A549 (cell line): Measurements from ENCODE around the gene ACAN. TPM values are rescaled to one million over a fixed set of nuclear protein-coding genes. Genes with fewer than 3 reads are reported as not detected.

Source experiments
- ATAC-seq, 2 experiments: fragments of 200-7000 bp in 1 of 2; fragments of >200 bp in 1 of 2; cut with Nextera tagmentation in 1 of 2; cut with Tn5 transposase in 1 of 2; 3 replicates each; pipeline versions ENCODE4 v1.8.0 to v1.9.1; 2018 to 2020; ENCODE audit warnings: mild to moderate bottlenecking in 1 of 2, moderate library complexity in 1 of 2
- CTCF ChIA-PET: fragments of 300-600 bp; sonication (Branson Sonifier 250); formaldehyde crosslinking; extraction: SDS; loops from one replicate; lab custom pipeline; 2021; ENCODE audit warnings: antibody characterized with exemption, inconsistent platforms; lab: Yijun Ruan, JAX
- POLR2A ChIA-PET: fragments of 350-600 bp; formaldehyde crosslinking; extraction: SDS; loops from one replicate; lab custom pipeline; 2021; ENCODE audit warnings: antibody characterized with exemption, inconsistent platforms; lab: Yijun Ruan, JAX
- DNase-seq, 2 experiments: peaks; one replicate each; pipeline versions ENCODE4 v3.0.0 to v3.0.0-alpha.2; 2011 to 2016; ENCODE audit warnings: low read depth in 1 of 2, low spot score in 1 of 2
- FAIRE-seq: peaks from 2 replicates; lab custom pipeline; 2011; peaks lifted over from hg19 to GRCh38; lab: Jason Lieb, UNC
- H3K27ac ChIP-seq, 2 experiments: fragments of >200 bp; sonication (Bioruptor Twin); formaldehyde crosslinking; 3 replicates each; pipeline ENCODE4 v1.5.1; 2016 to 2017
- H3K4me1 ChIP-seq: fragments of >200 bp; sonication (Bioruptor Twin); formaldehyde crosslinking; 3 replicates; pipeline ENCODE4 v1.6.1; 2016
- H3K4me2 ChIP-seq: fragments of >200 bp; sonication (Bioruptor Twin); formaldehyde crosslinking; 3 replicates; pipeline ENCODE4 v1.6.1; 2016
- H3K4me3 ChIP-seq: fragments of >200 bp; sonication (Bioruptor Twin); formaldehyde crosslinking; 3 replicates; pipeline ENCODE4 v1.5.1; 2016
- H3K9me3 ChIP-seq: fragments of >200 bp; sonication (Bioruptor Twin); formaldehyde crosslinking; 3 replicates; pipeline ENCODE4 v1.6.1; 2016
- CBX2 ChIP-seq: fragments of 200-600 bp; sonication (generic); IDR thresholded peaks from 2 replicates; pipeline ENCODE4 v1.6.1; 2016; ENCODE audit warnings: low read depth, mild to moderate bottlenecking, borderline replicate concordance
- CBX8 ChIP-seq: fragments of 200-600 bp; sonication (generic); IDR thresholded peaks from 2 replicates; pipeline ENCODE4 v1.6.1; 2016
- CEBPB ChIP-seq, 2 experiments: fragments of >200 bp in 1 of 2; sonication (Bioruptor Twin) in 1 of 2; formaldehyde crosslinking in 1 of 2; IDR thresholded peaks; 2 replicates each; pipeline ENCODE4 v1.6.1; 2012 to 2016
- EHF ChIP-seq: fragments of 250-450 bp; sonication (Bioruptor Pico); IDR thresholded peaks from 2 replicates; pipeline ENCODE4 v1.5.0; 2020; ENCODE audit warnings: mild to moderate bottlenecking
- EHMT2 ChIP-seq: fragments of 200-600 bp; sonication (generic); IDR thresholded peaks from 2 replicates; pipeline ENCODE4 v1.6.1; 2016; ENCODE audit warnings: antibody characterized with exemption, low read depth, mild to moderate bottlenecking, moderate library complexity
- FOSL2 ChIP-seq, 2 experiments: fragments of 450-650 bp in 1 of 2; fragments of >200 bp in 1 of 2; sonication (Bioruptor Twin) in 1 of 2; formaldehyde crosslinking; IDR thresholded peaks; 2 replicates each; pipeline versions ENCODE4 v1.5.0 to v1.6.1; 2016 to 2020; ENCODE audit warnings: mild to moderate bottlenecking in 1 of 2, moderate library complexity in 1 of 2
- GATA3 ChIP-seq: IDR thresholded peaks from 2 replicates; pipeline ENCODE4 v1.6.1; 2012; ENCODE audit warnings: borderline replicate concordance
- HOXB13 ChIP-seq: fragments of 250-450 bp; sonication (Bioruptor Pico); IDR thresholded peaks from 2 replicates; pipeline ENCODE4 v1.5.0; 2020; ENCODE audit warnings: low read depth, mild to moderate bottlenecking, moderate library complexity
- JUN ChIP-seq, 2 experiments: fragments of >200 bp; sonication (Bioruptor Twin); formaldehyde crosslinking; IDR thresholded peaks; 2 replicates in 1 of 2; 3 replicates in 1 of 2; pipeline ENCODE4 v1.6.1; 2016 to 2017
- JUNB ChIP-seq: fragments of >200 bp; sonication (Bioruptor Twin); formaldehyde crosslinking; IDR thresholded peaks from 2 replicates; pipeline ENCODE4 v1.6.1; 2016
- KDM1A ChIP-seq: fragments of 200-600 bp; sonication (generic); IDR thresholded peaks from 2 replicates; pipeline ENCODE4 v1.6.1; 2016; ENCODE audit warnings: low read depth, mild to moderate bottlenecking
- KDM5A ChIP-seq: fragments of 200-600 bp; sonication (generic); IDR thresholded peaks from 2 replicates; pipeline ENCODE4 v1.6.1; 2016; ENCODE audit warnings: antibody characterized with exemption, mild to moderate bottlenecking
- NPAS2 ChIP-seq: fragments of 250-450 bp; sonication (Bioruptor Pico); IDR thresholded peaks from 2 replicates; pipeline ENCODE4 v1.8.0; 2022; ENCODE audit warnings: mild to moderate bottlenecking, moderate library complexity, borderline replicate concordance
- RARB ChIP-seq: fragments of 250-450 bp; sonication (Bioruptor Pico); IDR thresholded peaks from 2 replicates; pipeline ENCODE4 v1.8.0; 2021; ENCODE audit warnings: mild to moderate bottlenecking, moderate library complexity
- RNF2 ChIP-seq: fragments of 200-600 bp; sonication (generic); IDR thresholded peaks from 2 replicates; pipeline ENCODE4 v1.6.1; 2016; ENCODE audit warnings: low read depth, mild to moderate bottlenecking, antibody characterized with exemption, moderate library complexity, borderline replicate concordance
- SMC3 ChIP-seq: fragments of >200 bp; sonication (Bioruptor Twin); formaldehyde crosslinking; IDR thresholded peaks from 3 replicates; pipeline ENCODE4 v1.6.1; 2018; ENCODE audit warnings: inconsistent platforms
- TP53 ChIP-seq: fragments of 250-450 bp; sonication (Bioruptor Pico); IDR thresholded peaks from 2 replicates; pipeline ENCODE4 v1.5.0; 2021; ENCODE audit warnings: mild to moderate bottlenecking, moderate library complexity
- ZC3H11A ChIP-seq: fragments of 450-650 bp; IDR thresholded peaks from 2 replicates; pipeline ENCODE4 v1.6.1; 2014; ENCODE audit warnings: antibody characterized with exemption, mild to moderate bottlenecking
- WGBS: methylation state at CpG from one replicate; pipeline ENCODE4 v1.1.6; 2017; ENCODE audit errors: missing lambda C conversion rate; 5-methylcytosine and 5-hydroxymethylcytosine counted together
- polyA plus RNA-seq, 4 experiments: library from polyadenylated mRNA; depleted of rRNA in 3 of 4; stranded (reverse); fragments of >200 nt; fragmentation: RNase III in 1 of 4; extraction: RNeasy Plus Mini Kit Qiagen cat#74134 plus additional on column Dnase treatment in 1 of 4; gene quantifications; 2 replicates in 3 of 4; 3 replicates in 1 of 4; pipeline ENCODE4 v1.2.3, GENCODE V29; 2011 to 2017
- TF ChIP-seq, protein P1 (sequence below): fragments of 250-450 bp; sonication (Bioruptor Pico); IDR thresholded peaks from 2 replicates; pipeline ENCODE4 v1.5.0; 2020; ENCODE audit warnings: low read depth, mild to moderate bottlenecking, moderate library complexity
- TF ChIP-seq, protein P2 (sequence below): fragments of >200 bp; sonication (Bioruptor Twin); formaldehyde crosslinking; IDR thresholded peaks from 2 replicates; pipeline ENCODE4 v1.6.1; 2016
- TF ChIP-seq, protein P3 (sequence below): fragments of 150-350 bp; IDR thresholded peaks from 2 replicates; pipeline ENCODE4 v1.6.1; 2014; ENCODE audit warnings: low read depth, mild to moderate bottlenecking, low read length
- TF ChIP-seq, protein P4 (sequence below): fragments of 250-450 bp; sonication (Bioruptor Pico); IDR thresholded peaks from 2 replicates; pipeline ENCODE4 v1.5.0; 2021; ENCODE audit warnings: mild to moderate bottlenecking, moderate library complexity, borderline replicate concordance
- TF ChIP-seq, protein P5 (sequence below): fragments of 450-650 bp; IDR thresholded peaks from 2 replicates; pipeline ENCODE4 v1.6.1; 2014; ENCODE audit warnings: antibody characterized with exemption
- TF ChIP-seq, protein P6 (sequence below): fragments of >200 bp; sonication (Bioruptor Twin); formaldehyde crosslinking; IDR thresholded peaks from 3 replicates; pipeline ENCODE4 v1.5.1; 2016
- TF ChIP-seq, protein P7 (sequence below): IDR thresholded peaks from 2 replicates; pipeline ENCODE4 v1.6.1; 2012

ACAN gene
- polyA plus RNA-seq, 2 of the 4 experiments (the other 2 are of a cell fraction): 0.01 TPM; not detected in 1

DNA sequence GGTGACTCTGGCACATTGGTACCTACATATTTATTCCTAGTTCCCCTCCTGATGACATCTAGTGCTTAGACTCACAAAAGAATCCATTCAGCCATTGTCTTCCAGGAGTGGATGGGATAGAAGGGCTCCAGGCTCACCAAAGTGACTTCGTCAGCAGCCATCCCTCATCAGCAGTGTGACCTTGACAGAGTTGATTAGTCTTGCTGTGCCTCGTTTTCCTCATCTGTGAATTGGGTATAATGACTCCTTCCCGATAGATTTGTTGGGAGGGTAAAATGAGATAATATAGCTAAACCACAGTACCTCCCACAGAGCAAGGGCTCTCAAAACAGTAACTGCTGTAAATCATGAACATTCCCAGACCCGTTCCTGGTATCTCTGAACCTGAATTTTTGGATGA lies 10.7 kb downstream of the ACAN start:
- no peak for DNase-seq
- WGBS: 23% methylated on average over 4 of the region's 4 CpGs
- no peak for ATAC-seq
- Histone ChIP-seq H3K4me3 (no peak overlapping the region), H3K27ac (no peak overlapping the region), H3K4me2 (no peak overlapping the region), H3K9me3 (no peaks in the 10 kb centered on the region), H3K4me1 (peaks cover 4% of the 10 kb centered on the region; the same call in 1 of the 3 replicates)
- POLR2A ChIA-PET: no interaction called here
- CTCF ChIA-PET: interaction anchor here (0.9 to 2.6 kb wide), 7 partner anchors 15 to 157 kb away, joined by 3 to 7 read pairs (median 4); no protein-coding TSS in a partner anchor
- peak; percentile 7 for FAIRE-seq
- no peak for TF ChIP-seq EHMT2
- TF ChIP-seq, protein P1, sequence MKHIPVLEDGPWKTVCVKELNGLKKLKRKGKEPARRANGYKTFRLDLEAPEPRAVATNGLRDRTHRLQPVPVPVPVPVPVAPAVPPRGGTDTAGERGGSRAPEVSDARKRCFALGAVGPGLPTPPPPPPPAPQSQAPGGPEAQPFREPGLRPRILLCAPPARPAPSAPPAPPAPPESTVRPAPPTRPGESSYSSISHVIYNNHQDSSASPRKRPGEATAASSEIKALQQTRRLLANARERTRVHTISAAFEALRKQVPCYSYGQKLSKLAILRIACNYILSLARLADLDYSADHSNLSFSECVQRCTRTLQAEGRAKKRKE (CRISPR knock-in tag): no peak
- no peak for TF ChIP-seq NPAS2 (CRISPR knock-in tag)
- TF ChIP-seq, protein P2, sequence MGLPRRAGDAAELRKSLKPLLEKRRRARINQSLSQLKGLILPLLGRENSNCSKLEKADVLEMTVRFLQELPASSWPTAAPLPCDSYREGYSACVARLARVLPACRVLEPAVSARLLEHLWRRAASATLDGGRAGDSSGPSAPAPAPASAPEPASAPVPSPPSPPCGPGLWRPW: no peak
- no peak for TF ChIP-seq CBX8
- TF ChIP-seq CBX2: no peak
- TF ChIP-seq, protein P3, sequence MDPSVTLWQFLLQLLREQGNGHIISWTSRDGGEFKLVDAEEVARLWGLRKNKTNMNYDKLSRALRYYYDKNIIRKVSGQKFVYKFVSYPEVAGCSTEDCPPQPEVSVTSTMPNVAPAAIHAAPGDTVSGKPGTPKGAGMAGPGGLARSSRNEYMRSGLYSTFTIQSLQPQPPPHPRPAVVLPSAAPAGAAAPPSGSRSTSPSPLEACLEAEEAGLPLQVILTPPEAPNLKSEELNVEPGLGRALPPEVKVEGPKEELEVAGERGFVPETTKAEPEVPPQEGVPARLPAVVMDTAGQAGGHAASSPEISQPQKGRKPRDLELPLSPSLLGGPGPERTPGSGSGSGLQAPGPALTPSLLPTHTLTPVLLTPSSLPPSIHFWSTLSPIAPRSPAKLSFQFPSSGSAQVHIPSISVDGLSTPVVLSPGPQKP: no peak
- TF ChIP-seq, protein P4, sequence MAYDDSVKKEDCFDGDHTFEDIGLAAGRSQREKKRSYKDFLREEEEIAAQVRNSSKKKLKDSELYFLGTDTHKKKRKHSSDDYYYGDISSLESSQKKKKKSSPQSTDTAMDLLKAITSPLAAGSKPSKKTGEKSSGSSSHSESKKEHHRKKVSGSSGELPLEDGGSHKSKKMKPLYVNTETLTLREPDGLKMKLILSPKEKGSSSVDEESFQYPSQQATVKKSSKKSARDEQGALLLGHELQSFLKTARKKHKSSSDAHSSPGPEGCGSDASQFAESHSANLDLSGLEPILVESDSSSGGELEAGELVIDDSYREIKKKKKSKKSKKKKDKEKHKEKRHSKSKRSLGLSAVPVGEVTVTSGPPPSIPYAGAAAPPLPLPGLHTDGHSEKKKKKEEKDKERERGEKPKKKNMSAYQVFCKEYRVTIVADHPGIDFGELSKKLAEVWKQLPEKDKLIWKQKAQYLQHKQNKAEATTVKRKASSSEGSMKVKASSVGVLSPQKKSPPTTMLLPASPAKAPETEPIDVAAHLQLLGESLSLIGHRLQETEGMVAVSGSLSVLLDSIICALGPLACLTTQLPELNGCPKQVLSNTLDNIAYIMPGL (CRISPR knock-in tag): no peak
- no peak for TF ChIP-seq TP53 (CRISPR knock-in tag)
- TF ChIP-seq, protein P5, sequence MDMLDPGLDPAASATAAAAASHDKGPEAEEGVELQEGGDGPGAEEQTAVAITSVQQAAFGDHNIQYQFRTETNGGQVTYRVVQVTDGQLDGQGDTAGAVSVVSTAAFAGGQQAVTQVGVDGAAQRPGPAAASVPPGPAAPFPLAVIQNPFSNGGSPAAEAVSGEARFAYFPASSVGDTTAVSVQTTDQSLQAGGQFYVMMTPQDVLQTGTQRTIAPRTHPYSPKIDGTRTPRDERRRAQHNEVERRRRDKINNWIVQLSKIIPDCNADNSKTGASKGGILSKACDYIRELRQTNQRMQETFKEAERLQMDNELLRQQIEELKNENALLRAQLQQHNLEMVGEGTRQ: no peak
- TF ChIP-seq, protein P6, sequence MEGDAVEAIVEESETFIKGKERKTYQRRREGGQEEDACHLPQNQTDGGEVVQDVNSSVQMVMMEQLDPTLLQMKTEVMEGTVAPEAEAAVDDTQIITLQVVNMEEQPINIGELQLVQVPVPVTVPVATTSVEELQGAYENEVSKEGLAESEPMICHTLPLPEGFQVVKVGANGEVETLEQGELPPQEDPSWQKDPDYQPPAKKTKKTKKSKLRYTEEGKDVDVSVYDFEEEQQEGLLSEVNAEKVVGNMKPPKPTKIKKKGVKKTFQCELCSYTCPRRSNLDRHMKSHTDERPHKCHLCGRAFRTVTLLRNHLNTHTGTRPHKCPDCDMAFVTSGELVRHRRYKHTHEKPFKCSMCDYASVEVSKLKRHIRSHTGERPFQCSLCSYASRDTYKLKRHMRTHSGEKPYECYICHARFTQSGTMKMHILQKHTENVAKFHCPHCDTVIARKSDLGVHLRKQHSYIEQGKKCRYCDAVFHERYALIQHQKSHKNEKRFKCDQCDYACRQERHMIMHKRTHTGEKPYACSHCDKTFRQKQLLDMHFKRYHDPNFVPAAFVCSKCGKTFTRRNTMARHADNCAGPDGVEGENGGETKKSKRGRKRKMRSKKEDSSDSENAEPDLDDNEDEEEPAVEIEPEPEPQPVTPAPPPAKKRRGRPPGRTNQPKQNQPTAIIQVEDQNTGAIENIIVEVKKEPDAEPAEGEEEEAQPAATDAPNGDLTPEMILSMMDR: no peak
- no peak for TF ChIP-seq ZC3H11A
- no peak for TF ChIP-seq JUNB
- TF ChIP-seq KDM1A: no peak
- no peak for TF ChIP-seq FOSL2 (IDR thresholded peaks at IDR 0.05)
- TF ChIP-seq FOSL2 (CRISPR knock-in tag; IDR thresholded peaks at IDR 0.05): no peak

DNA sequence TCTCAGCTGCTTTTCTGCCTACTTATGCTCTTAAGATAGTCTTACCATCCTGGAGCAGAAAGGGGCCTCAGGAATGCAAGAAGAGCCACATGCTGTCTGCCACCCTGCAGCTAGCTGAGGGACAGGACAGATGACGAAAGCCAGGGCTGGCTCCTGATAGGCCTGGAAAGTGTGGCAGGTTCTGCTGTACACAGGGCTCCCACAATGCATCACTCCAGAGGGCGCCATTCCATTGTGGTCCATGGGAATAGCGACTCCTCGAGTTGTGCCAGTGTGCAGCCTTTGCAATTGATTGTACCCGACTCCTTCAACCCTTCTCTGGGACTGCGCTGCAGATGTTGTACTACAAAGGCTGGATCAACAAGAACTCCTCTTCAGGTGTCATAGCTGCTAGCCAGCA lies 11.2 kb downstream of the ACAN start:
- WGBS: 46% methylated on average over 6 of the region's 6 CpGs
- ATAC-seq (peak in 1 of 2 experiments; percentile 61; a peak in 3 of 6 replicates), FAIRE-seq (no peak), DNase-seq (no peak)
- ChIA-PET CTCF (interaction anchor here (0.9 to 2.3 kb wide), 6 partner anchors 15 to 157 kb away, joined by 3 to 5 read pairs (median 4); no protein-coding TSS in a partner anchor), POLR2A (no interaction called here)
- Histone ChIP-seq H3K9me3 (no peaks in the 10 kb centered on the region), H3K4me1 (peaks cover 4% of the 10 kb centered on the region; the same call in 1 of the 3 replicates), H3K4me3 (no peak overlapping the region), H3K27ac (no peak overlapping the region), H3K4me2 (no peak overlapping the region)
- TF ChIP-seq SMC3: no peak
- TF ChIP-seq CEBPB (IDR thresholded peaks at IDR 0.05): no peak
- no peak for TF ChIP-seq KDM5A
- TF ChIP-seq CBX2: no peak
- no peak for TF ChIP-seq RNF2
- TF ChIP-seq HOXB13 (CRISPR knock-in tag): no peak
- no peak for TF ChIP-seq GATA3
- TF ChIP-seq JUN (IDR thresholded peaks at IDR 0.05): no peak
- TF ChIP-seq, protein P6: no peak
- no peak for TF ChIP-seq RARB (CRISPR knock-in tag)
- TF ChIP-seq, protein P7, sequence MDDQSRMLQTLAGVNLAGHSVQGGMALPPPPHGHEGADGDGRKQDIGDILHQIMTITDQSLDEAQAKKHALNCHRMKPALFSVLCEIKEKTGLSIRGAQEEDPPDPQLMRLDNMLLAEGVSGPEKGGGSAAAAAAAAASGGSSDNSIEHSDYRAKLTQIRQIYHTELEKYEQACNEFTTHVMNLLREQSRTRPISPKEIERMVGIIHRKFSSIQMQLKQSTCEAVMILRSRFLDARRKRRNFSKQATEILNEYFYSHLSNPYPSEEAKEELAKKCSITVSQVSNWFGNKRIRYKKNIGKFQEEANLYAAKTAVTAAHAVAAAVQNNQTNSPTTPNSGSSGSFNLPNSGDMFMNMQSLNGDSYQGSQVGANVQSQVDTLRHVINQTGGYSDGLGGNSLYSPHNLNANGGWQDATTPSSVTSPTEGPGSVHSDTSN: no peak
- TF ChIP-seq, protein P1 (CRISPR knock-in tag): no peak
- no peak for TF ChIP-seq EHF (CRISPR knock-in tag)
- no peak for TF ChIP-seq JUNB
